CD14-positive monocyte (primary cell): ENCODE data around the gene TYMP. TPM values are rescaled to one million over a fixed set of nuclear protein-coding genes. Genes with fewer than 3 reads are reported as not detected.
A peak's percentile ranks its signal among the peaks of the same experiment; 100 is the strongest.

Experiments
- DNase-seq, 3 donors: peaks; one replicate each; pipeline ENCODE4 v3.0.0-alpha.2; 2011 to 2022
- H2AFZ ChIP-seq: 2 replicates; pipeline ENCODE4 v1.6.0; 2012; ENCODE audit warnings: mild to moderate bottlenecking, low read depth, low read length, inconsistent platforms; ENCODE audit not compliant: insufficient read depth, poor library complexity, severe bottlenecking
- H3K27ac ChIP-seq, 2 donors: 1 replicate in 1 of 2; 2 replicates in 1 of 2; pipeline ENCODE4 v1.5.1; 2012 to 2013; ENCODE audit warnings: low read length in 2 of 2, control low read depth in 1 of 2, inconsistent platforms in 1 of 2, low read depth in 1 of 2, mild to moderate bottlenecking in 1 of 2
- H3K27me3 ChIP-seq, 2 donors: one replicate each; pipeline versions ENCODE4 v1.6.0 to v1.6.1; 2011 to 2013; ENCODE audit warnings: low read length in 2 of 2; ENCODE audit not compliant: control insufficient read depth in 2 of 2, insufficient read depth in 2 of 2
- H3K36me3 ChIP-seq, 2 donors: replicated peaks in 1 of 2; 1 replicate in 1 of 2; 2 replicates in 1 of 2; pipeline versions ENCODE4 v1.5.1 to v1.6.1; 2012 to 2013; ENCODE audit warnings: low read length in 2 of 2, control low read depth in 1 of 2, inconsistent platforms in 1 of 2, mild to moderate bottlenecking in 1 of 2; ENCODE audit not compliant: insufficient read depth in 2 of 2, control insufficient read depth in 1 of 2
- H3K4me1 ChIP-seq, 2 donors: 1 replicate in 1 of 2; 2 replicates in 1 of 2; pipeline versions ENCODE4 v1.5.1 to v1.6.1; 2012 to 2013; ENCODE audit warnings: low read length in 2 of 2, control low read depth in 1 of 2, inconsistent platforms in 1 of 2, mild to moderate bottlenecking in 1 of 2, moderate library complexity in 1 of 2; ENCODE audit not compliant: insufficient read depth in 2 of 2, control insufficient read depth in 1 of 2
- H3K4me2 ChIP-seq: replicated peaks from 2 replicates; pipeline ENCODE3; 2012; ENCODE audit warnings: low read length, moderate library complexity, mild to moderate bottlenecking; ENCODE audit not compliant: poor library complexity, severe bottlenecking; ENCODE audit errors: extremely low read depth
- H3K4me3 ChIP-seq, 3 experiments: fragments of 200-600 bp in 1 of 3; sonication (generic) in 1 of 3; replicated peaks in 1 of 3; 1 replicate in 2 of 3; 2 replicates in 1 of 3; pipeline ENCODE4 v1.5.1; 2011 to 2013; ENCODE audit warnings: low read length in 3 of 3, mild to moderate bottlenecking in 3 of 3, control low read depth in 2 of 3, low read depth in 2 of 3, inconsistent platforms in 1 of 3, moderate library complexity in 1 of 3
- H3K79me2 ChIP-seq: 2 replicates; pipeline ENCODE4 v1.6.0; 2012; ENCODE audit warnings: mild to moderate bottlenecking, control low read depth, inconsistent platforms, low read length, moderate library complexity; ENCODE audit not compliant: insufficient read depth
- H3K9ac ChIP-seq: 2 replicates; pipeline ENCODE4 v1.6.0; 2017; ENCODE audit warnings: low read length, mild to moderate bottlenecking; ENCODE audit not compliant: insufficient read depth, poor library complexity, severe bottlenecking
- H3K9me3 ChIP-seq, 2 donors: replicated peaks in 1 of 2; 1 replicate in 1 of 2; 2 replicates in 1 of 2; pipeline versions ENCODE4 v1.5.1 to v1.6.1; 2012 to 2013; ENCODE audit warnings: low read length in 2 of 2, control low read depth in 1 of 2; ENCODE audit not compliant: control insufficient read depth in 1 of 2, insufficient read depth in 1 of 2
- H4K20me1 ChIP-seq: 2 replicates; pipeline ENCODE4 v1.6.0; 2012; ENCODE audit warnings: mild to moderate bottlenecking, low read length, control low read depth, moderate library complexity; ENCODE audit not compliant: insufficient read depth
- H3K27ac Mint-ChIP-seq, 7 donors: one replicate each; pipeline ENCODE4 v1.8.0; 2020; ENCODE audit warnings: mild to moderate bottlenecking in 7 of 7, mixed read lengths in 7 of 7, moderate library complexity in 6 of 7, inconsistent platforms in 2 of 7
- H3K27me3 Mint-ChIP-seq, 3 donors: one replicate each; pipeline ENCODE4 v1.8.0; 2021 to 2022; ENCODE audit warnings: low read depth in 3 of 3, mild to moderate bottlenecking in 3 of 3, mixed read lengths in 3 of 3, moderate library complexity in 3 of 3, inconsistent platforms in 1 of 3
- H3K36me3 Mint-ChIP-seq, 2 donors: one replicate each; pipeline ENCODE4 v1.8.0; 2020; ENCODE audit warnings: mixed read lengths in 2 of 2, inconsistent platforms in 1 of 2, mild to moderate bottlenecking in 1 of 2
- H3K4me1 Mint-ChIP-seq: one replicate; pipeline ENCODE4 v1.8.0; 2020; ENCODE audit warnings: mild to moderate bottlenecking, mixed read lengths
- H3K4me3 Mint-ChIP-seq, 2 donors: one replicate each; pipeline ENCODE4 v1.8.0; 2020; ENCODE audit warnings: mild to moderate bottlenecking in 2 of 2, mixed read lengths in 2 of 2, moderate library complexity in 1 of 2
- H3K9me3 Mint-ChIP-seq, 7 donors: one replicate each; pipeline ENCODE4 v1.8.0; 2020 to 2022; ENCODE audit warnings: mixed read lengths in 7 of 7, mild to moderate bottlenecking in 6 of 7, moderate library complexity in 6 of 7, inconsistent platforms in 2 of 7
- CTCF ChIP-seq: fragments of 200-600 bp; IDR thresholded peaks from one replicate; pipeline ENCODE4 v1.8.0; 2022; ENCODE audit warnings: antibody characterized with exemption, mild to moderate bottlenecking
- WGBS: methylation state at CpG from one replicate; pipeline ENCODE4 v1.1.5; 2013; ENCODE audit warnings: missing lambda C conversion rate; ENCODE audit not compliant: insufficient coverage; 5-methylcytosine and 5-hydroxymethylcytosine counted together
- intact Hi-C, 2 donors: fragments of 100-400 bp; cut with micrococcal nuclease; formaldehyde crosslinking; loops; one replicate each; pipeline versions ENCODE4 v1.15.0 to v1.15.1; 2023
- polyA plus RNA-seq, 3 donors: library from polyadenylated mRNA; depleted of rRNA in 1 of 3; unstranded in 2 of 3; stranded (reverse) in 1 of 3; fragments of 300-500 nt in 2 of 3; fragments of >200 nt in 1 of 3; fragmentation: Illumina TruSeq in 2 of 3; gene quantifications; 1 replicate in 2 of 3; 2 replicates in 1 of 3; pipeline ENCODE4 v1.2.3, GENCODE V29; 2012 to 2021

The TYMP gene
- polyA plus RNA-seq, 3 donors: 787 to 994 (median 955) TPM

- Histone ChIP-seq H3K9ac (no peak overlapping the region), H4K20me1 (peaks cover 25% of the 10 kb centered on the region), H3K79me2 (peaks cover 26% of the 10 kb centered on the region), H2AFZ (no peak overlapping the region), H3K9me3 (no peaks in the 10 kb centered on the region), H3K27ac (no peak overlapping the region), H3K4me2 (no peak overlapping the region), H3K27me3 (peaks cover 4 to 30% of the 10 kb centered on the region in 2 donors), H3K4me3 (no peak overlapping the region), H3K36me3 (no peaks in the 10 kb centered on the region), H3K4me1 (peaks cover 25 to 43% of the 10 kb centered on the region in 2 donors)
- Mint-ChIP-seq H3K4me3 (peak overlapping the region in 1 of 2 donors; percentile 7), H3K36me3 (peaks cover 4 to 7% of the 10 kb centered on the region in 2 donors), H3K4me1 (peaks cover 29% of the 10 kb centered on the region), H3K27me3 (peaks cover 30 to 54% (median 40%) of the 10 kb centered on the region in 3 donors), H3K27ac (no peak overlapping the region), H3K9me3 (peaks cover 0 to 9% (median 6%) of the 10 kb centered on the region in 7 donors)
- intact Hi-C loops: no loop called here
- WGBS: 89% methylated on average over 5 of the region's 7 CpGs
- no peak for TF ChIP-seq CTCF
- no peak for DNase-seq
Measured at GRCh38 chr22:50476868-50477267, 52.9 kb downstream of the TYMP start.

Other genes with a start within 250 kb of the TYMP start
- gene PLXNB2, start 222.4 kb downstream of the TYMP start, polyA plus RNA-seq: 100 to 1,000 TPM in 1 of 3 donors, 10 to 100 TPM in 2; 38.2 to 368 (median 70.5) TPM
- 10 to 100 TPM in 1 of 3 donors, 1 to 10 TPM in 2; 1.7 to 10.6 (median 2.1) TPM for gene DENND6B, start 203.0 kb downstream of the TYMP start, polyA plus RNA-seq
- gene PPP6R2, start 186.7 kb downstream of the TYMP start, polyA plus RNA-seq: 10 to 100 TPM in 2 of 3 donors, 1 to 10 TPM in 1; 9.1 to 74.5 (median 10.3) TPM
- gene SBF1, start 55.0 kb downstream of the TYMP start, polyA plus RNA-seq: 10 to 100 TPM in 1 of 3 donors, 1 to 10 TPM in 2; 4.0 to 45.9 (median 6.2) TPM
- under 1 TPM in 1 of 3 donors, not detected in 2; 0.05 TPM for gene ADM2, start 48.5 kb downstream of the TYMP start, polyA plus RNA-seq
- gene MIOX, start 43.2 kb downstream of the TYMP start, polyA plus RNA-seq: not detected
- gene LMF2, start 22.3 kb downstream of the TYMP start, polyA plus RNA-seq: 100 to 1,000 TPM in 1 of 3 donors, 10 to 100 TPM in 2; 15.0 to 145 (median 16.6) TPM
- gene NCAPH2, start 21.8 kb downstream of the TYMP start, polyA plus RNA-seq: 10 to 100 TPM; 12.5 to 23.6 (median 18.1) TPM
- 100 to 1,000 TPM in 1 of 3 donors, 10 to 100 TPM in 2; 39.5 to 101 (median 69.6) TPM for gene SCO2, start 4.4 kb downstream of the TYMP start, polyA plus RNA-seq
- 1 to 10 TPM in 2 of 3 donors, under 1 TPM in 1; 0.88 to 4.3 (median 1.4) TPM for gene KLHDC7B, start 15.9 kb upstream of the TYMP start, polyA plus RNA-seq
- 1 to 10 TPM in 2 of 3 donors, not detected in 1; 1.9 to 3.1 TPM for gene SYCE3, start 32.9 kb upstream of the TYMP start, polyA plus RNA-seq
- gene CPT1B, start 48.4 kb upstream of the TYMP start, polyA plus RNA-seq: 10 to 100 TPM in 1 of 3 donors, under 1 TPM in 1, not detected in 1; 0.18 to 66.9 TPM
- 100 to 1,000 TPM in 1 of 3 donors, 10 to 100 TPM in 2; 29.1 to 286 (median 31.3) TPM for gene CHKB, start 52.8 kb upstream of the TYMP start, polyA plus RNA-seq
- gene MAPK8IP2, start 70.8 kb upstream of the TYMP start, polyA plus RNA-seq: under 1 TPM in 1 of 3 donors, not detected in 2; 0.17 TPM
- 10 to 100 TPM; 11.9 to 85.2 (median 12.1) TPM for gene ARSA, start 98.1 kb upstream of the TYMP start, polyA plus RNA-seq
- not detected for gene SHANK3, start 142.8 kb upstream of the TYMP start, polyA plus RNA-seq
- not detected for gene ACR, start 208.2 kb upstream of the TYMP start, polyA plus RNA-seq